Activated naive CD8-positive, alpha-beta T cell treated with anti-CD3 and anti-CD28 coated beads, Interleukin-2, amount 10 ng/mL, durations not matched to agents 7 days and 5 days (primary cell): Measurements from ENCODE around the gene GANAB. TPM values are rescaled to one million over a fixed set of nuclear protein-coding genes. Genes with fewer than 3 reads are reported as not detected.

ENCODE experiments used
- ATAC-seq: fragments of 150-1000 bp; cut with Tn5 transposase; one replicate; pipeline ENCODE4 v1.10.0; 2021; ENCODE audit warnings: low read depth, moderate library complexity
- POLR2A ChIA-PET: fragments of 350-600 bp; sonication (Branson Sonifier 250); formaldehyde crosslinking; loops from one replicate; lab custom pipeline; 2021; ENCODE audit warnings: antibody characterized with exemption; lab: Charles Lee
- DNase-seq: peaks from one replicate; pipeline ENCODE4 v3.0.0; 2021
- H3K27ac Mint-ChIP-seq: one replicate; pipeline ENCODE4 v1.8.0; 2022; ENCODE audit warnings: mild to moderate bottlenecking, mixed read lengths
- H3K27me3 Mint-ChIP-seq: one replicate; pipeline ENCODE4 v1.8.0; 2022; ENCODE audit warnings: mild to moderate bottlenecking, moderate library complexity, mixed read lengths
- H3K36me3 Mint-ChIP-seq: one replicate; pipeline ENCODE4 v1.8.0; 2021; ENCODE audit warnings: mild to moderate bottlenecking, mixed read lengths
- H3K4me1 Mint-ChIP-seq: one replicate; pipeline ENCODE4 v1.8.0; 2021; ENCODE audit warnings: mixed read lengths
- H3K4me3 Mint-ChIP-seq: one replicate; pipeline ENCODE4 v1.8.0; 2022; ENCODE audit warnings: mild to moderate bottlenecking, moderate library complexity, mixed read lengths
- H3K9me3 Mint-ChIP-seq: one replicate; pipeline ENCODE4 v1.8.0; 2021; ENCODE audit warnings: mixed read lengths
- total RNA-seq, 2 experiments: library from RNA; stranded (reverse); gene quantifications; one replicate each; pipeline ENCODE4 v1.2.3, GENCODE V29; 2021

GANAB gene
- total RNA-seq, 2 experiments from 2014 or later, result 291 to 300 TPM

DNA sequence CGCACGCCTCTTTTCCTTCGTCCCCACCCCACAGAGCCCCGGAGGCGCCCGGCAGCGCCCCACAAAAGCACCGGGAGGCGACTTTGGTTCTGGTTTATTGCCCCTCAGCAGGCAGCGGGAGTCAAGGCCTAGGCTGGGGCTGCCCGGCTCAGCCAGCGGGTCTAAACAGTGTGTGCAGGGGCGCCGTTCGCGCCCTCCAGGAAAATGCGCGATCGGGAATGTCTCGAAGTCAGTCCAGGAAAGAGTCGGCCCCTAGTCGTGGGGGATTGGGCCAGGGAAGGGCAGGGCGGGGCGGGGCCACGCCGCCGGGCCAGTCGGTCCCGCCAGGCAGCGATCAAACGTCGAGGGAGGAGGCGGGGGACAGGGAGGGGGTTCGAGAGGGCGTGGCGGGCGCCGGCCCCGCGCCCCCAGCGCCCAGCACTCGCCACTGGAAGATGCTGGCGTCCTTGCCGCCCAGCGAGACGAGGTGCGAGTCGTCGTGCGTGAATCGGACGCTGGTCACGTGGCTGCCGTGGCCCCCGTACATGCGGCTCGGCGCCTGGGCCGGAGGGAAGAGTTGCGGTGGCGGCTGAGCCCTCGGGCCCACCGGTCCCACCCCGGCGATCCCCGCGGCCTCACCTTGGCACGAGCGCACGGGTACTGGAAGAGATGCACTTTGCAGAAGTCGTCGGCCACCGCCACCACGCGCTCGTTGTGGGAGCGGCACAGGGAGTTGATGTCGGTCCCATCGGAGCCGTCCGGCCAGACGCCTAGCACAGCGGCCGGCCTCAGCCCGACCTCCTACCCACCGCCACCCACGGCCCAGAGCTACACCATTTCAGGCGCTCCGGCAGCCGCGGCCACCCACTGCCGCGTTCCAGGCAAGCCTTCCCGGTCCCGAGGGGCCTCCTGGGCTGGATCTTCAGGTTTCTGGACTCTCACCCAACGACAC is 44.0 kb downstream of the GANAB start:
- ATAC-seq (no peak), DNase-seq (no peak)
- no peaks in the 10 kb centered on the region for H3K9me3 Mint-ChIP-seq
- H3K27ac Mint-ChIP-seq, result peak overlapping the region; percentile 88
- peak overlapping the region; percentile 87 for H3K4me3 Mint-ChIP-seq
- H3K4me1 Mint-ChIP-seq, result peaks cover 31% of the 10 kb centered on the region
- H3K27me3 Mint-ChIP-seq, result no peaks in the 10 kb centered on the region
- peaks cover 51% of the 10 kb centered on the region for H3K36me3 Mint-ChIP-seq
- POLR2A ChIA-PET, result interaction anchor here (0.6 to 4.2 kb wide), 32 partner anchors 9 to 284 kb away, joined by 3 to 83 read pairs (median 6); partner anchors contain the start of genes B3GAT3, BSCL2, C11orf98 and CSKMT

DNA sequence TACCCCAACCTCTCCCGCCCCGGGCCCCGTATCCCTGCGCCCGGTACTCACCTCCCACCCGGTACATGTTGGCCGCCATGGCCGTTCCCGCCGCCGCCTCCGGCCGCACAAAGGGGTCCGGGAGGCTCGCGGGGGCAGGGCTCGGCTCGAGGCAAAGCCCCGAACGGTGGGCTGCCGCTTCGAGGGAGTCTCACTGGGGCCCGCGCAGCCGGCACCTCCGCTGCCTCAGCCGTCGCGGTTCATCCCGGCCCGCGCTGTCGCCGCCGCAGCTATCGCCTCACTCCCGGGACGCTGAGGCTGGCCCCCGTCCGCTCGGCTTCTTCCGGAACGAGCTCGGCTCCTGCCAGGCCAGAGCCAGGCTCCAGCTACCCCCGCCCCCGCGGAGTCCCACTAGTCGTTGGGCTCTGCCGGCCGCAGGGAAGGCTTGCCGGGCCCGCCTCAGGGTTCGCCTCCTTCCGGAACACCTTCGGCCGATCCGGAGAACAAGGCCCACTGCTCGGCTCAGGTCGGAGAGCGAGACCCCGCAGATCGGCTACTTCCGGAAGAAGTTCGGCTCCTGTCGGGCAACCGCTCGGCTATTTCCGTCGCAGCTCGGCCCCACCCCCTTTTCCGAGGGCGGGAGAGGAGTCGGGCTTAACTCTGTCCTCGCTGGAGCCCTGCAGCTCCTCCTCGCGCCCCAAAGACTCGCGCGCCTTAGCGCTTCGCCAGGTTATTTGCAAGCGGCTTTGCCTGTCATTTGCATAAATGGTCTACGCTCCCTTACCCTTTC is 44.9 kb downstream of the GANAB start, which contains the start of gene MTA2:
TSS of gene MTA2 (minus strand) at position 494 of the 769 bp plus-strand sequence. CDS start at position 79, 415 bp downstream.
- POLR2A ChIA-PET, result interaction anchor here (0.6 to 4.2 kb wide), 32 partner anchors 9 to 285 kb away, joined by 3 to 83 read pairs (median 6); partner anchors contain the start of genes B3GAT3, BSCL2, C11orf98 and CSKMT
- peak within 1 kb of the TSS; percentile 87 for H3K4me3 Mint-ChIP-seq
- no peaks in the 10 kb centered on the region for H3K27me3 Mint-ChIP-seq
- H3K9me3 Mint-ChIP-seq, result no peaks in the 10 kb centered on the region
- H3K36me3 Mint-ChIP-seq, result peaks cover 52% of the 10 kb centered on the region
- DNase-seq (peak; percentile 99), ATAC-seq (peak; percentile 89)
- H3K27ac Mint-ChIP-seq, result peak within 1 kb of the TSS; percentile 88
- peaks cover 34% of the 10 kb centered on the region for H3K4me1 Mint-ChIP-seq

DNA sequence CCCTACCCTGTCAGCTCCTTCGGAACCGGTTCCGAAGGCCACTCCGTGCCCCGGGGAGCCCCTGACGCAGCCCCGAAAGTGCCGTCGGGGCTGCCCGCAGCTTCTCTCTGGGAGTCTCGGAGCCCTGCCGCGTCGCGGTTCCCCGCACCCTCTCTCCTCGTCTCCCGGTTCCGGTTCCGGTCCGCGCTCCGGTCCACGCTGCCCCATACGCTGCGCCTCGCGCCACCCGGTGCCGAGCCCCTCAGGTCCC is 45.4 kb downstream of the GANAB start:
- Mint-ChIP-seq H3K4me1 (peaks cover 34% of the 10 kb centered on the region), H3K9me3 (no peaks in the 10 kb centered on the region), H3K4me3 (peak overlapping the region; percentile 87), H3K36me3 (peaks cover 51% of the 10 kb centered on the region), H3K27ac (peak overlapping the region; percentile 88), H3K27me3 (no peaks in the 10 kb centered on the region)
- no peak for DNase-seq
- ATAC-seq, result no peak
- POLR2A ChIA-PET, result interaction anchor here (0.6 to 4.2 kb wide), 20 partner anchors 9 to 280 kb away, joined by 3 to 83 read pairs (median 8); partner anchors contain the start of genes B3GAT3, BSCL2, C11orf98 and CSKMT

DNA sequence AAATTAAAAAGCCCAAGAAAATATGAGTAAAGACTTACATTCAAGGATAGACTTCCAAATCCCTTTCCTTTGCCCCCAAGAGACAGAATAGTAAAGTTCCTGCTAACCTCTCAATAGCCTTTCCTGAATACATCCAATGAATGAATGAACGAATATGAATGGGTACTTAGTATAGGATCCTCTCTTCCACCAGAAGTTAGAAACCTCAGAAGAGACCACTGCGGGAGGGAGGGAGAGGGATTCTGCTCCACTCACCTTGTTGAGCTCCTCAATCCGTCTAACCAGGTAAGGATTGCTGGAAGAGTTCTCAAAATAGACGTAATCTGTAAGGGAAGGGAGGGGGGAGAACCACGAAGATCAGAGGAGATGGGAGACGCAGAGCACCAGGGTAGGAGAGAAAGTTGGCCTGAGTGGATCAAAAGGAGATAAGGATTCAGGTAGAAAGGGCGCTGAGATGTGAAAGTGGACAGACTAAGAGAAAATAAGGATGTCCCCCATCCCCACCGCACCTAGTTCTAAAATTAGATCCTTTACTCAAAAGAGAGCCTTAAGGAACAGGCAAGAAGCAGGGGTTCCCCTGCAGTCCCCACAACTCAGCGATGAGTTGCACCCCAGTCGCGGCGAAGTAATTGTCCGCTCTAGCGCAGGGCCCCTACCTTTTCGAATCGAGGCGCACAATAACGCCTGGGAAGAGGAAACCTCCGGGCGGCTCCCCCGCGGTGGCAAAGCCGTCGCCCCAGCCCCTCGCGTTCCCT is 45.9 kb downstream of the GANAB start:
- Mint-ChIP-seq H3K27ac (peak overlapping the region; percentile 88), H3K4me1 (peaks cover 35% of the 10 kb centered on the region), H3K36me3 (peaks cover 52% of the 10 kb centered on the region), H3K9me3 (no peaks in the 10 kb centered on the region), H3K27me3 (no peaks in the 10 kb centered on the region), H3K4me3 (peak overlapping the region; percentile 87)
- DNase-seq, result no peak
- POLR2A ChIA-PET, result interaction anchor here (0.5 to 4.2 kb wide), 17 partner anchors 9 to 256 kb away, joined by 3 to 83 read pairs (median 14); partner anchors contain the start of genes B3GAT3, BSCL2, C11orf98 and CSKMT
- ATAC-seq, result no peak

DNA sequence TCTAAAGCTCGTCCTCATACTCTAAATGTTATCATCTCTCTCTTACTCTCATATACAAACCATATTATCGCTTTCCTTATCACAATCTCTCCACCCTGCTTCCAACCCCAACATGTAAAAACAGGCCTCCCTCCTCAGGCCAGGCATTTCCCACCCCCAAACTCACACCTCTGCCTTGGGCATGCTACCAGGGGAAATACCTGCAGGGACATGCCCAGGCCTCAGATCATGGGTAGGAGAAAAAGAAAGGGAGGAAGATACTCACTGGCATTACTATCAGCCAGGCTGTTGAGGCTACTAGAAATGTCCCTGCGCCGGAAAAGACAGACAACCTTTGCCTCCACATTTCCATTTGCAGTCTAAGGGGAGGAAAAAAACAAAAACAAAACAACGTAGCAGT is 46.5 kb downstream of the GANAB start:
- Mint-ChIP-seq H3K27ac (peak overlapping the region; percentile 88), H3K4me3 (peak overlapping the region; percentile 87), H3K36me3 (peaks cover 51% of the 10 kb centered on the region), H3K9me3 (no peaks in the 10 kb centered on the region), H3K4me1 (peaks cover 39% of the 10 kb centered on the region), H3K27me3 (no peaks in the 10 kb centered on the region)
- POLR2A ChIA-PET, result interaction anchor here (0.5 to 4.2 kb wide), 19 partner anchors 8 to 256 kb away, joined by 3 to 83 read pairs (median 5); partner anchors contain the start of genes B3GAT3, C11orf98, CSKMT and EEF1G
- no peak for ATAC-seq
- DNase-seq, result no peak

DNA sequence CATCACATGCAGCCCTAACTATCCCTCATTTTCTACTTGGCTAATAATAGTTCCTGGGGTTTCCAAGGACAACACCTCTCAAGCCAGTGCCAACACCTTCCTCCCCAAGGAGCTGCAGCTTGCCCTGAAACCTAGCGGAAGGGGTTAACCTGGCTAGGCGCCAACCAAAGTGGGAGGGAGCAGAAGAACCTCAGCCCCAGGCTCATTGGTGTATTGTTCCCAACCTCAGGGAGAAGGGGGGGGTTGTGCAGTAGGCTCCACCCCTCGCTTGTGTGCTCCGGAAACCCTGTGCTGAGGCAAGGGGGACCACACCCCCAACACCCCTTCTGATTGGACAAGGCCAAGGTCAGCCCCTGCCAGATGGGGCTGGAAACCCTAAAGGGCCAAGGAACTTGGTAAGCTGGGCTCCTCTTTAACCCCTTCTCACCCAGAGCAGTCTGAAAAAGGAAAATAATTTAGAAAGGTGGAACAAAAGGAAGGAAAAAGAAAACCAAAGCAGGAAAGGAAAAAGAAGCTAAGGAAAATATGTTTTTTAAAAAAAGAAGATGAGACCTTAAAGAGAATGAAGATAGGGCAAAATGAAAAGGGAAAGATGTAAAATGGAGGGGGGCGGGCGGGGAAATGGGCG is 47.2 kb downstream of the GANAB start:
- no peaks in the 10 kb centered on the region for H3K9me3 Mint-ChIP-seq
- H3K4me1 Mint-ChIP-seq, result peaks cover 40% of the 10 kb centered on the region
- peak overlapping the region; percentile 87 for H3K4me3 Mint-ChIP-seq
- peaks cover 55% of the 10 kb centered on the region for H3K36me3 Mint-ChIP-seq
- H3K27ac Mint-ChIP-seq, result peak overlapping the region; percentile 88
- peak; percentile 64 for ATAC-seq
- POLR2A ChIA-PET, result interaction anchor here (0.6 to 4.2 kb wide), 20 partner anchors 8 to 283 kb away, joined by 3 to 49 read pairs (median 4); partner anchors contain the start of genes B3GAT3, C11orf98, CSKMT and EEF1G
- DNase-seq, result peak; percentile 89
- no peaks in the 10 kb centered on the region for H3K27me3 Mint-ChIP-seq

DNA sequence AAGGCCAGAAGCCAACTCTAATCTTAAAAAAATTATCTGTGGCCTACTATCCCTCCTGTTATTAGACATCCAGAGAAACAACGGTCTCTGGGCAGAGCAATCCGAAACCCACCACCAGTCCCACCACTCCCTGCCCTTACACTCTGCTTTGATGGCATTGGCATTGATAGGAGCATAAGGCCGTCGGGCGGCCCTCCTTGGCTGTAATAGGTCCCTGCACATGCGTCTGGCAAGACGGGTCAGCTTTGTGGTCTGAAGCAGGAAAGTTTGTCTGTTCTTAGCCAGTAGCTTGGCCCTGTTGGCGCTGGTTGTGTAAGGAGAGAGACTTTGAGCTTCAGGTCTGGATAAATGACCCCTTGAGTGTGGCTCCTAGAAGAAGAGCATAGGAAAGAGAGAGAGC is 51.3 kb downstream of the GANAB start:
- Mint-ChIP-seq H3K36me3 (peaks cover 44% of the 10 kb centered on the region), H3K27me3 (no peaks in the 10 kb centered on the region), H3K9me3 (no peaks in the 10 kb centered on the region), H3K27ac (no peak overlapping the region), H3K4me3 (no peak overlapping the region), H3K4me1 (peaks cover 50% of the 10 kb centered on the region)
- no peak for DNase-seq
- POLR2A ChIA-PET, result interaction anchor here (0.6 to 1.0 kb wide), 4 partner anchors 77 to 166 kb away, joined by 3 to 4 read pairs (median 3); partner anchors contain the start of genes LBHD1 and POLR2G
- no peak for ATAC-seq

DNA sequence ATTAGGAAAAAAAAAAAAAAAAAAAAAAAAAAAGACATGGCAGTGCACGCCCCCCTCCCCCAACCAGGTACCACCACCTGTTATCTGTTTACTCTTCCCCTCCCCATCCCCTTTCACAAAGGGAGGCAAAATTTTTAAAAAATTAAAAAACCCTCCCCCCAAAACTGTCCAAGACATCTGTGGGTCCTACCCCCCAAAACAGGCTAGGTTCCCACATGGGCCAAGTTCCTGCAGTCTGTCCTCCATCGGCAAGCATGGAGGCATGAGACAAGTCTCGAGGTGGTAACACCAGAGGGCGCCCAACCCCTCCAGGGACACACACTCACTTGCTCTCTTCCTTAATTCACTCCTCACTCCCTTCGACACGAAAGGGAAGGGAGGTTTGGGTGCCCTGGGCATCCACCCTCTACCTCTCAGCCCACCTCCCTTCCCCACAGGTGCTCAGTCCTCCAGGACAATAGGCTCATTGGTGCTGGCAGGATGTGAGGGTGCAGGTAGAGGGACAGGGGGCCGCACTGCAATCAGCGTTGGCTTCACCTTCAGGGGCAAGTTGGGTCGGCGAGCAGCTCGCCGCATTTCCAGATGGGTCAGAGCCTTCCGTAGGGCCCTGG is 52.9 kb downstream of the GANAB start:
- ATAC-seq, result peak; percentile 28

DNA sequence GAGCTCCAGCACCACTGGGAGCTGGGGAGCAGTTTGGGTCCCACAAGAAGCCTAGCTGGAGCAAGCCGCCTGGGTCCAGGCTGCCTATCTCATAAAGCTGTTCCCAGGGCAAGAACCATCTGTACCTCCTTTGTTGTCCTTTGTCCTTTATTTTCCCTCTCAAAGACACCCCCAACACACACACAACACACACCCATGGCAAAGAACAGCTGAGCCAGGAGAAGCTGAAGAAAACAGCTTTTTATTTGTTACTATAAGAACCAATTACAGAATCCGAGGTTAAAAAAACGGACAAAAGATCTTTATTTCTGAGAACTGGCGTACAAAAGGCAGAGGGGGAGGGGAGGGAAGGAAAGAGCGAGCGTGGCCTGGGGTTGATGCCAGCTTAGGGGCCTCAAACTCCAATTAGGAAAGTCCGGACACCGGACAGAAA is 53.4 kb downstream of the GANAB start:
- H3K27ac Mint-ChIP-seq, result no peak overlapping the region

More for the DNA sequence above, 52.9 kb downstream of the GANAB start:
- Mint-ChIP-seq H3K27me3 (no peaks in the 10 kb centered on the region), H3K4me3 (peak overlapping the region; percentile 58), H3K9me3 (no peaks in the 10 kb centered on the region), H3K27ac (peak overlapping the region; percentile 88), H3K4me1 (peaks cover 46% of the 10 kb centered on the region), H3K36me3 (peaks cover 29% of the 10 kb centered on the region)
- POLR2A ChIA-PET, result interaction anchor here (0.6 to 4.8 kb wide), 14 partner anchors 8 to 1272 kb away, joined by 3 to 83 read pairs (median 26); partner anchors contain the start of genes BSCL2, C11orf98, CSKMT and EML3
- DNase-seq, result peak; percentile 82

DNA sequence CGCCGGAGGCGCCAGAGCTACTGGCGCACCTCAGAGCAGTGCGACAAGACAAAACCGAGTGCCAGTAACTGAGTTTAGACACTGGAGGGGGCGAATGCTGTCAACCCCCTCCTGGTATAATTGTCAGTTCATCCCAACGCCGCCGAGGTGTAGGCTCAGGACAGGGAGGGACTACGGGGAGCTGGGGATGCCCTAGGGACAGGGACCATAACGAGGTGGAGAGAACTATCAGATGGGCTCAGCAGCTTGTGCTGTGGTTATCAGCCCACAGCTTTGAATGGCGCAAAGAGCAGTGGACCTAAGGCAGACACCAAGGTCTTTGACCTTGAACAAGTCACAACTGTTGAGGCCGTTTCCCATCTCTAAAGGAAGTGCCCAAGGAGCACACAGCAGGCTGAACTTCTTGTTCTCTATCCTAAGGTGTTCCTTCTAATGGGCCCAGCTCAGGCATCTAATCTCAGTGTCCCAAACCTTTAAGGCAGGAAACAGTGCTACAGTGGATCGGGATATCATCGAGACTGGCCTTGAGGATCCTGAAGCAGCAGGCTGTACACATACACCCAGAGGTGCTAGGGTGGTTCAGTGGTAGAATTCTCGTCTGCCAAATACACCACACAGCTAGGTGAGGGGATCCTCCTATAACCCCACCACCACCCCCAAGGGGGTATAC is 54.1 kb downstream of the GANAB start:
- Mint-ChIP-seq H3K27me3 (no peaks in the 10 kb centered on the region), H3K9me3 (no peaks in the 10 kb centered on the region), H3K36me3 (peaks cover 24% of the 10 kb centered on the region), H3K4me1 (peaks cover 40% of the 10 kb centered on the region), H3K4me3 (peak overlapping the region; percentile 100), H3K27ac (peak overlapping the region; percentile 99)
- POLR2A ChIA-PET, result interaction anchor here (0.5 to 4.8 kb wide), 47 partner anchors 10 to 291 kb away, joined by 3 to 83 read pairs (median 8); partner anchors contain the start of genes AHNAK, B3GAT3, BSCL2 and C11orf98
- ATAC-seq (no peak), DNase-seq (no peak)

More for the DNA sequence above, 53.4 kb downstream of the GANAB start:
- peaks cover 27% of the 10 kb centered on the region for H3K36me3 Mint-ChIP-seq
- ATAC-seq (no peak), DNase-seq (no peak)
- POLR2A ChIA-PET, result interaction anchor here (0.6 to 4.8 kb wide), 19 partner anchors 9 to 1273 kb away, joined by 3 to 83 read pairs (median 26); partner anchors contain the start of genes B3GAT3, BSCL2, C11orf98 and CSKMT
- H3K4me3 Mint-ChIP-seq, result peak overlapping the region; percentile 43
- H3K4me1 Mint-ChIP-seq, result peaks cover 46% of the 10 kb centered on the region
- H3K27me3 Mint-ChIP-seq, result no peaks in the 10 kb centered on the region
- no peaks in the 10 kb centered on the region for H3K9me3 Mint-ChIP-seq
